ENCODE data around the gene RTBDN. TPM values are rescaled to one million over a fixed set of nuclear protein-coding genes. Genes with fewer than 3 reads are reported as not detected.
A peak's percentile ranks its signal among the peaks of the same experiment; 100 is the strongest.

The RTBDN gene
- total RNA-seq, 1 donor from 2014 or later, result 4.8 TPM

GRCh38 chr19:12868540-12869112 lies 34.2 kb upstream of the RTBDN start:
- DNase-seq, result no peak
- Mint-ChIP-seq H3K27me3 (ENCODE audit: unreplicated experiment) (peaks cover 19% of the 10 kb centered on the region), H3K4me3 (ENCODE audit: unreplicated experiment) (no peak overlapping the region), H3K4me1 (ENCODE audit: low read depth, unreplicated experiment) (peaks cover 7% of the 10 kb centered on the region), H3K27ac (ENCODE audit: unreplicated experiment) (no peak overlapping the region), H3K36me3 (ENCODE audit: unreplicated experiment) (peaks cover 14% of the 10 kb centered on the region), H3K9me3 (ENCODE audit: unreplicated experiment) (peaks cover 13% of the 10 kb centered on the region)
- no peak for TF ChIP-seq CTCF (IDR thresholded peaks at IDR 0.05; ENCODE audit: partially characterized antibody, unreplicated experiment)

- H3K27me3 Mint-ChIP-seq (ENCODE audit: unreplicated experiment), result peaks cover 15% of the 10 kb centered on the region
- H3K4me1 Mint-ChIP-seq (ENCODE audit: low read depth, unreplicated experiment), result peaks cover 7% of the 10 kb centered on the region
- no peak overlapping the region for H3K4me3 Mint-ChIP-seq (ENCODE audit: unreplicated experiment)
- peaks cover 7% of the 10 kb centered on the region for H3K36me3 Mint-ChIP-seq (ENCODE audit: unreplicated experiment)
- peak overlapping the region; percentile 66 for H3K27ac Mint-ChIP-seq (ENCODE audit: unreplicated experiment)
- peaks cover 11% of the 10 kb centered on the region for H3K9me3 Mint-ChIP-seq (ENCODE audit: unreplicated experiment)
- DNase-seq, result peak; percentile 78
- no peak for TF ChIP-seq CTCF (IDR thresholded peaks at IDR 0.05; ENCODE audit: partially characterized antibody, unreplicated experiment)
Observed at GRCh38 chr19:12867120-12868099, 33.0 kb upstream of the RTBDN start.

GRCh38 chr19:12866416-12867119 lies 32.2 kb upstream of the RTBDN start:
- peak overlapping the region; percentile 52 for H3K27ac Mint-ChIP-seq (ENCODE audit: unreplicated experiment)
- H3K36me3 Mint-ChIP-seq (ENCODE audit: unreplicated experiment), result no peaks in the 10 kb centered on the region
- peaks cover 9% of the 10 kb centered on the region for H3K9me3 Mint-ChIP-seq (ENCODE audit: unreplicated experiment)
- TF ChIP-seq CTCF (IDR thresholded peaks at IDR 0.05; ENCODE audit: partially characterized antibody, unreplicated experiment), result no peak
- no peak for DNase-seq
- peaks cover 9% of the 10 kb centered on the region for H3K27me3 Mint-ChIP-seq (ENCODE audit: unreplicated experiment)
- H3K4me3 Mint-ChIP-seq (ENCODE audit: unreplicated experiment), result peak overlapping the region; percentile 25
- H3K4me1 Mint-ChIP-seq (ENCODE audit: low read depth, unreplicated experiment), result peaks cover 7% of the 10 kb centered on the region

- H3K27me3 Mint-ChIP-seq (ENCODE audit: unreplicated experiment), result peaks cover 7% of the 10 kb centered on the region
- peaks cover 7% of the 10 kb centered on the region for H3K4me1 Mint-ChIP-seq (ENCODE audit: low read depth, unreplicated experiment)
- H3K9me3 Mint-ChIP-seq (ENCODE audit: unreplicated experiment), result peaks cover 7% of the 10 kb centered on the region
- DNase-seq, result no peak
- no peak for TF ChIP-seq CTCF (IDR thresholded peaks at IDR 0.05; ENCODE audit: partially characterized antibody, unreplicated experiment)
- H3K4me3 Mint-ChIP-seq (ENCODE audit: unreplicated experiment), result no peak overlapping the region
- H3K27ac Mint-ChIP-seq (ENCODE audit: unreplicated experiment), result peak overlapping the region; percentile 52
- H3K36me3 Mint-ChIP-seq (ENCODE audit: unreplicated experiment), result no peaks in the 10 kb centered on the region
Observed at GRCh38 chr19:12865746-12866415, 31.5 kb upstream of the RTBDN start.
